Keratinocyte (primary cell): ENCODE results near the gene TBC1D12.

Experiments used
- EZH2 ChIP-seq: IDR thresholded peaks from one replicate; pipeline ENCODE4 v1.6.1; 2012; ENCODE audit warnings: inconsistent platforms, mild to moderate bottlenecking, low read length, moderate library complexity
- TF ChIP-seq, protein P1 (sequence below), 3 experiments: IDR thresholded peaks in 1 of 3; conservative IDR thresholded peaks in 1 of 3; optimal IDR thresholded peaks in 1 of 3; 2 replicates in 2 of 3; 3 replicates in 1 of 3; pipeline versions ENCODE3 to v1.5.1; 2011; ENCODE audit warnings: low read length in 3 of 3, mild to moderate bottlenecking in 3 of 3, moderate library complexity in 2 of 3, control low read depth in 1 of 3, inconsistent platforms in 1 of 3; ENCODE audit not compliant: insufficient read depth in 2 of 3; ENCODE audit errors: extremely low read depth in 1 of 3

- TF ChIP-seq, protein P1, sequence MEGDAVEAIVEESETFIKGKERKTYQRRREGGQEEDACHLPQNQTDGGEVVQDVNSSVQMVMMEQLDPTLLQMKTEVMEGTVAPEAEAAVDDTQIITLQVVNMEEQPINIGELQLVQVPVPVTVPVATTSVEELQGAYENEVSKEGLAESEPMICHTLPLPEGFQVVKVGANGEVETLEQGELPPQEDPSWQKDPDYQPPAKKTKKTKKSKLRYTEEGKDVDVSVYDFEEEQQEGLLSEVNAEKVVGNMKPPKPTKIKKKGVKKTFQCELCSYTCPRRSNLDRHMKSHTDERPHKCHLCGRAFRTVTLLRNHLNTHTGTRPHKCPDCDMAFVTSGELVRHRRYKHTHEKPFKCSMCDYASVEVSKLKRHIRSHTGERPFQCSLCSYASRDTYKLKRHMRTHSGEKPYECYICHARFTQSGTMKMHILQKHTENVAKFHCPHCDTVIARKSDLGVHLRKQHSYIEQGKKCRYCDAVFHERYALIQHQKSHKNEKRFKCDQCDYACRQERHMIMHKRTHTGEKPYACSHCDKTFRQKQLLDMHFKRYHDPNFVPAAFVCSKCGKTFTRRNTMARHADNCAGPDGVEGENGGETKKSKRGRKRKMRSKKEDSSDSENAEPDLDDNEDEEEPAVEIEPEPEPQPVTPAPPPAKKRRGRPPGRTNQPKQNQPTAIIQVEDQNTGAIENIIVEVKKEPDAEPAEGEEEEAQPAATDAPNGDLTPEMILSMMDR (optimal IDR thresholded peaks at IDR 0.05 in 1 of 3, IDR thresholded peaks at IDR 0.05 in 1 of 3, conservative IDR thresholded peaks at IDR 0.05 in 1 of 3; ENCODE audit: extremely low read depth in 1 of 3, insufficient read depth in 2 of 3, low read length in 3 of 3): no peak
- no peak for TF ChIP-seq EZH2
These were observed 49.0 kb upstream of the TBC1D12 start for GRCh38 chr10:94353336-94353735.
